CD4-positive, alpha-beta T cell treated with Interleukin-21 for 1 hour (primary cell): Measurements from ENCODE around the gene SMARCA2.

Experiments used
- DNase-seq: peaks from one replicate; pipeline ENCODE4 v3.0.0-alpha.2; 2020

Gene SMARCA2

DNA sequence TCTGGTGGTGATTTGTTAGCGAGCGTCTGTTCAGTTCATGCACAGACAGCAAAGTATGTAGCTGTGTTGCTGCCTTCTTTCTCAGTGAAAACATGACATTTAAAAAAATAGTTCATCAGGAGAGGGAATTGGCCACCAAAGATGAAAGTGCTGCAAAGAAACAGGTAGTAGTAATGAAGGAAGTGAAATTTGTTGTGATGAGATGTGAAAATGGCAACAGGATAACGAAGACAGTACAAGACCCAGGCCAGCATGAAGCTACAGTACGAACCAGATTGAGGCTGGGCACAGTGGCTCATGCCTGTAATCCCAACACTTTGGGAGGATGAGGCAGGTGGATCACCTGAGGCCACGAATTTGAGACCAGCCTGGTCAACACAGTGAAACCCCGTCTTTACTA, 136.0 kb downstream of the SMARCA2 start:
- DNase-seq = no peak

DNA sequence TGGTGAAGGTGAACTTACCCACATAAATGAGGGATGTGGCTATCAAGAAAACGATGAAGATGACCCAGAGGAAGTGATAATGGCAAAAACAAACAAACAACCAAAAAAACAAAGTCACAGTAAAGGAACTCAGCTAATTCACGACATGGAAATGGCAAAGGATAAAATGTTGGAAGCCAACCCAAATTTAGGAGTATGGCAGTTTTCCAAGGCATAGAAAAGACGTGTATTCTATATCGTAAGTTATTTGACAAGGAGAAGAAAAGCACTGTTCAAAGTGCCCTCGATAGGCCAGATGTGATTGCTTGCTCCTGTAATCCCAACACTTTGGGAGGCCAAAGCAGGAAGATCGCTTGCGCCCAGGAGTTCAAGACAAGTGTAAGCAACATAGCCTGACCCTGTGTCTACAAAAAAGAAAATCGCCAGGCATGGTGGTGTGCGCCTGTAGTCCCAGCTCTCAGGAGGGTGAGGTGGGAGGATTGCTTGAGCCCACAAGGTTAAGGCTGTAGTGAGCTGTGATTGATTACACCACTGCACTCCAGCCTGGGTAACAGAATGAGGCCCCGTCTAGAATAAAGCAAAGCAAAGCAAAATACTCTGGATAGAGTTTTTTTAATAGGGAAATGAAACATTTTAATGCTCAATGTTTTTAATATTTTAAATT, 138.0 kb downstream of the SMARCA2 start:
- no peak for DNase-seq

DNA sequence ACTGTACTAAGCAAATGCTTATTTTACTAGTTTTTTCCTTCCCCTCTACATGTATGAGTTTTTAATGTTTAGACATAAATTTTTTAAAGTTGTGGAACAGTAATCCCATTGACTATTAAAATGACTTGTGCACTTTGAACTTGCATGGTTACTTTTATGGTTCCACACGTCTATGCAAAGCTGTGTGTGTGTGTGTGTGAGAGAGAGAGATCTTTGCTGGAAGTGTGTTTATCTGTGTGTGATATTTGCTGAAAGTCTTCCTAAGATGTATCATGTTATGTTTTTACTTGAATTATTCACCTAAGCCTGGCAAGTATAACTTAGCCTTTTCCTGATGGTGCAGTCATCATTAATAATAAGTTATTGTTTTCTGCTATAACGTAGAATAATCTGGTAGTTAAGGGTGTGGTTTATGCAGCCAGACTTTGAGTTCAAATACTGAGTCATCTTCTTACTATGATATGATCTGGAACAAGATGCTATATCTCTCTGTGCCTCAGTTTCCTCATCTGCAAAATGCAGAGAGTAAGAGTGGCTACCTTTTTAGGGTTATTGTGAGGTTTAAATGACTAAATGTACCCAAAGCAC, 138.6 kb downstream of the SMARCA2 start:
- DNase-seq = no peak

DNA sequence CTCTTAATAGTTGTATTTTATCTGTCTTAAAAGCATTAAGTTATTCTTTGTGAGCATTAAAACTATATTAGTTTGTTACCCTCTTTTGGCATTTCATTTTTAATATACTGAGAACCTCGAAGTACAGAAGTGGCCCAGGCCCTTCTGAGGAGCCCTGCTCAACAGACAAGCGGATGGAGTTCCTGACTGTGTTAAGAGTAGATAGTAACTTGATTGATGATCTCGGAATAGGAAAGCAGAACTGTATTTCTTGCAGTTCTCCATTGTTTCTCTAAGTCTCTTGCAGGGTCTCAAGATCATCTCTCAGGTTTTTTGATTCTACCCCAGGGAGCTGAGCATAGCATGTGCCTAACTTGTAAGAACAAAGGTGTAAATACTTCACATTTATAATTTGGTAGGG, 139.6 kb downstream of the SMARCA2 start:
- no peak for DNase-seq

DNA sequence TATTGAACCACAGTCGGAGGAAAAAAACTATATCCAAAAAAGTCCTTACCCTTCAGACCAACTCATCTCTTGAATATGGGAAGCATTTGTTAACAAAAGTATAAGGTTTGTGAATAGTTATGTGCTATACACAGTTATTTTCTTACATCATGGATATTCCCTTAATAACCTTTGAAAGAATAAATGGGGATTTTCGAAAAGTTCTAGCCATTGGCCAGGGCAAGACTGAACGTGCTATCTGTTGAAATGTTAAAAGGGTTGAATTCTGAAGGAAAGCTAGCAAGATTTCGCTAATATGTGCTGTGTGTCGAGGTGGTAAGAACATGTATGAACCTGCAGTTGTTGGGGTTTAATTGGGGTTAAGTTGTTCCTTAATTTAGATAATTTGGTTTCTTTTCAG, 140.8 kb downstream of the SMARCA2 start:
- DNase-seq = no peak

DNA sequence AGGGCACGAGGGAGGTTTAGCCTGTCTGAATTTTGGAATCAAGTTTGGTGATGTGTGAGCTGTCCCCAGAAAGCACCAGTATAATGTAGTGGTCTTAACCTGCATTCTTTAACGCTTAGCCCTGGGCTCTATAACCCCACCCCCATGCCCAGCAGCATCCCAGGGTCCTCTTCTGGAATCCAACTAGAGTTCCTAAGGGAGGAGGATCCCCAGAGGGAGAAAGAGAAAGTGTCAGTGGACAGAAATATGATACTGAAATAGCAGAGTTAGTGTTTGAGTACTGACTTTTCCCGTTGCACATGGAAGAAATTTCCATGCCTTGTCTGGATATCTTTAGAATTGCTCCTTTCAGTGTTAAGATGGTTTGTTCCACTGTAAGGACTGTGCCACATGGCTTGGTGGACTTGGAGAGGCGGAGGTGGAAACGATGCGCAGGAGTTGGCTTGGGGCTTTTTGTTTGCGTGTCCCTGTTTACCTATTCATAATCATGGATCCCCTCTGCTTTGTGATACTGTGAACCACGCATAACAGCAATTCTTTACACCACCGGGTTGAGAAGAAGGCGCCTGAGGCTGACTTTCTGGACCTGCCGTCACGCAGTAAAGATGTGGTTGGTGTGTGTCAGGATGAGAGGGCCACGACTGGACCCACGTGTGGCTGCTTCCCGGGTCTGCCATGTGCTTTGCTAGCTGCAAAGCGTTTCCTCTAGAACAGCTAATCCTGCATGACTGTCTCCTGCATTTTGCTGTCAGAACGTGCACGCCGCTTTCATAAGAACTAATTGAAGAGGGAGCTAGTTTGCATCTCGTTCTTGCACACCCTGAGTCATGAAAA, 142.3 kb downstream of the SMARCA2 start:
- peak; percentile 13 for DNase-seq

DNA sequence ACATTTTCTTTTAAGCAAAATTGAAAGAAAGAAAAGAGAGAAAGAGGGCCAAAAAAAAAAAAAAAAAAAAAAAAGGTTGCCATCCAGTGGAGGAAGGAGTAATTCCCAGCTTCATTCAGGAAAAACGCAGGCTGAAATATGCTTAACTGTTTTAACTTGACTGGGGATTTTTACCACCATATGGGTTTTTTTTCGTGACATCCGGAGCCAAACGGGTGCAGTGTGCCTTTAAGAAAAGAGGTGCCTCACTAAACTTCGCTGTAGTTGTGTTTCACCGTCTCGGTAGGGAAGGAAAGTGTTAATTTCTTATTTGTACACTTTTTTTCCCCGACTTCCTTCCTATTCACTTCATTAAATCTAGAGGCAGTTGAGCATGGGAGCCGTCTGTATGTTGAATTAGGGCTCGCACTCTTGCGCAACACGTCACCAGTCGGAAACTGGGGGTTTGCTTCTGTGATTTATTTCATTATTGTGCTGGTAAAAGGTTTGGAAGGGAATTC, 143.0 kb downstream of the SMARCA2 start:
- peak; percentile 68 for DNase-seq

DNA sequence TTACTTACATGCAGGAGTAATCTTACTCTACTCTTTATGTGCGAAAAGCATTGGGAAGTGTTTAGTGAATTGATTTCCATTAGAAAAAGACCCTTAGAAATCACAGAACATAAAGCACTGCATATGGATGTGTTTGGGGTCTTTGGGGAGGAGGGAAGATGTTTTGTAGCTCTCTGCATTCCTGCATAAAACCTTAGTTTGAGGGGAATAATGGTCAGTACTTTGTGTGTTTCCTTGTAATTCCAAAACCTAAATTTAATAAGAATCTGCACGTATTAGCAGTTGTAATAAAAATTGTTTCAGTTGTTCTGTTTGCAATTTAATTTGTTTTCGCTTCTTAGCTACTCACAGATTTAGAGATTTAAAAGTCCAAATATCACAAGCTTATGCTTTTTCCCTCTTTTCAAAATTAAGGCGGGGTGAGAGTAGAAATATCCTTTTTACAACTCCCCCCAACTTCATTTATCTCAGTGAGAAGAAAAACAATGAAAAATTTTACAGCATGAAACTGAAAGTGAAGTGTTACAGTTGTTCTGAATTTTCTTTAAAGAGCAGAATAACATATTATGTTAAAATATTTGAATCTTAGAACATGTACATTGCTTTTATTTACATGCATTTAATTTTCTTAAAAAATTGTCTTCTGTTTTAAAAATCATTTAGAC, 143.8 kb downstream of the SMARCA2 start:
- no peak for DNase-seq

DNA sequence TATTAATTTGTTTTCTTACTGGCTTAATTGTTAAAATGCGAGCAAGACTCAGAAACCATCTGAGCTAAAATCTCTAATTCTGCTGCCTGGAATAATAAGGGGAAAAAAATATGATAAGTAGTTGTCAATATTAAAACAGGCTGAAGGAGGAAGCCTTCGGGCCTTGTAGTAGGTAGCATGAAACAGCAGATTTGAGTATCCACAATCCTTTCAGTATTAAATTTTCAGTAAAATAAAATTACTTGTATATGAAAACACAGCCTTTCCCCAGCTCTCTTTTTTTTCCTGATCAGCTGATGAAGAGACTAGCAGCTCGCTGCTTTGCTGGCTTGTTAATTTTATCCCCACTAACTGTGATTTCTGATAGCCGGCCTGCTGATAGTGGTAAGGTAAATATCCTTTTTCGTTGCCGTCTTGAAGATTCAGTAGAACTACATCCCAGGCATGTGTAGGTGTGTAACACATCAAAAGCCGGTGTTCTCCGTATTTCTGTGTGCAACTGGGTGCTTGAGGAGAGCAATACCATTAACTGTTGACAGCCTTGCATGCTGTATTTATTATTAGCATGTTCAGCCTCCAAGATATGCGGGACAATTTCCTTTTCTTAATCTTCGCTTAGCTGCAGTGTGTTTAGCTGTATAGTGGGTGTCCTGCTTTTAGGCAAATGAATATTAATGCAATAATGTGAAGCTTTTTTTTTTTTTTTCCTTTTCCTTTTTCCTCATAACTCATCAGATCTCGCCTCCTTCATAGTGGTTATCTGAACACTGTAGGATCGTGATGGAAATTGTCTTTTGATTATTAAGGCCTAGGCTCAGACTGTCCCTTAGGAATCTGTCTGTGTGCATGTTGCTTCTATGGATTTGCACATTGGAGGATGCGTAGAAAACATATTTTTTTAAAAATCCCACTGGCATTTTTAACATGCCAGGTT, 144.6 kb downstream of the SMARCA2 start:
- no peak for DNase-seq

DNA sequence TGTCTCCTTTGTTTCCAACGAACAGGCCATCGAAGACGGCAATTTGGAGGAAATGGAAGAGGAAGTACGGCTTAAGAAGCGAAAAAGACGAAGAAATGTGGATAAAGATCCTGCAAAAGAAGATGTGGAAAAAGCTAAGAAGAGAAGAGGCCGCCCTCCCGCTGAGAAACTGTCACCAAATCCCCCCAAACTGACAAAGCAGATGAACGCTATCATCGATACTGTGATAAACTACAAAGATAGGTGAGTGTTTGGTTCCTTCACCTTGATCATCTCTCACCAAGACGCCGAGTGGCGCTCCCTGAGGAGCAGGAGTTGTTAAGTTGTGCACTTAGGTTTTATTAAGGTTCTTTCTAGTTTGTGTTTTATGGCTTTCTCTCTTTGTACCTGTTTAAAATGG, 146.5 kb downstream of the SMARCA2 start:
- no peak for DNase-seq

DNA sequence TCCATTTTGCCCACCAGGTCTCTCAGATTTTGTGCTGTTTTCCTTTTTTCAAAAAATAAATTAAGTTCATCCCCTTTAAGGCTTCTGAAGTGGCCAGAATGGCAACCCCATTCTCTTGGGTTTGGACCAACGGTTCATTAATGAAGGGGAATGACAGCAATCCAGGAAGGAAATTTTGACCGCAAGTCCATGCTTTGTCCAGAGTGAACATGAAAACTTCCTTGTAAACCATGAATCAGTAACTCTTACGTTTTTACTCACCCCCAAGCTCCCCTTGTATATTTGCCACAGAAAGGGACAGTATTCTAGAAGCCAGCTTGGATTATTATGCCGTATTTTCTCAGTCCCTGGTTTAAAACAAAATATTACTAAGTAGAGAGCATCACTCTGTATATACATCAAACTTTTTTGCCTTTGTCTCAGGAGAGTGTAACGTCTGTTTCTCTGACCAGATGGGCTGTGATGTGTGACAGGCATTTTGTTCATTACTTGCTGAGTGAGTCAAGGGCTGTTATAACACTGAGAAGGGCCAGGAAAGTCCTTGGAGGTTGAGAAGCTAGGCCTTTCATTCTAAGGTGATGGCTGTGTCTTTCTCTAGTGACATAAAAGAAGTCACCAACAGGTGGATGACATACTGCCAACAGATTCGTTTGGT, 148.2 kb downstream of the SMARCA2 start:
- DNase-seq = no peak

DNA sequence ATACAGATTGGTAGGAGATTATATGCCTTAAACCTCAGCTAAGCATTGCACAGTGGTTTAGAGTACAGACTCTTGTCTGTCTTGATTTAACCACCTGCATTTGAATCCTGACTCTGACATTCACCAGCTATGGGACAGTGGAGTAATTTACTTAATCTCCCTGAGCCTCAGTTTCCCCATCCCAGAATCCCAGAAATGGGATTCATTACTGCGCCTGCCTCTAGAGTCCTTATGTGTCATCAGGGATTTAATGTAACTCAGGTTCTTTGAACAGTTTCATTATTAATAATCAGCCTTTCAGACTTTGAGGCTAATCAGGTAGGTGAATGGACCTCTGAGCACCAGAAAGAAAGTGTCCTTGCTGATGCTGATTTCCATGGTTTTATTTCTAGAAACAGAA, 149.1 kb downstream of the SMARCA2 start:
- no peak for DNase-seq

DNA sequence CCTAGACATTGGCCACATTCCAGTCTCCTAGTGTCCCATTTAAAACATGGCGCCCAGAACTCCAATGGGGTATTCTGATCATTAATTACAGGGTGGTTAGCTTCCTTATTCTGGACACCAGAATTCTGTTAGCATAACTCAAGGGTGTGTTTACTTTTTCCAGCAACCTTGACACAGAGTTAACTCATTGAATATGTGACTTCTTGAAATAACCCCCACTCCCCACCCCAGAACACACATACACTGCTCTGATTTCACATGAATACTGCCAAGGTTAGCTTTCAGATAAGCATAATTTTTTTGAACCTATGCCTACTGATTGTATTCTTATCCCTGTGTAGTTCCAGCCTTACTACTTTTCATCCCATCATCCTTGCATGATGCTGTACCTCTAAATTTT, 151.1 kb downstream of the SMARCA2 start:
- DNase-seq = no peak

DNA sequence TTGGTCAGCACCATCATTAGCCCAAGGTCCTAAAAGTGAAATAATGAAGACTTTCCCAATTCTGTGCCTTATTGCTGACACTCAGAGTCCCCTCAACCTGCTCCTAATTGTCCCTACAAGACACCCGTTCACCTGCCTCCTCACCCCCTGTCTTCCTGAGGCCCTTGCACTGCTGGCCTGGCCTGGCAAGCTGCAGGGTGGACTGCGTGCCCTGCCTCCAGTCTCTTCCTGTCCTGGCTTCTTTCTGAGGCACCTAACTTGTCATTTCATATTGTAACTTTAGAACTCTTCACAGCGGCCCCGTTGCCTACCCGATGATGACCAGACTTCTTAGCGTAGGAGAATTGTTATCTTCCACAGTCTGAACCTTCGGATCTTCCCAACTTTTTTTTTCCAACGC, 153.9 kb downstream of the SMARCA2 start:
- no peak for DNase-seq

DNA sequence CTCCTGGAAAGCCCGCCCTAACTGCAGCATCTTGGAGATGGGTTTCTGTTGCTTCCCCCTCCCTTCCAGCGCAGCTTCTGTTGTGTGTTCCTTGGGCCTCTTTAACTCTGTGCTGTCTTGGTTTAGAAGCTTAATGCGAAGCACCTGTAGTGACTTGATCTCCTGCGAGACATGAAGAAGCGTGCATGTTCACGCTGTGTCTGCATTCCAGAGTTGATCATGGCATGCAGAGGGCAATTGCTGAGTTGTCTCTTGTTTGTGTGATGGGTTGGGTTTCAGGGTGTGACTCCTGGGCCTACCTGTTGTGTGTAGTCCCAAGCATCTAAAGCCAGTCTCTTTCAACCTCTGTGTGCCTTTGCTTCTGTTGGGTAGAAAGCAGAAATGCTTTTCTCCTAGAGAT, 155.6 kb downstream of the SMARCA2 start:
- no peak for DNase-seq

DNA sequence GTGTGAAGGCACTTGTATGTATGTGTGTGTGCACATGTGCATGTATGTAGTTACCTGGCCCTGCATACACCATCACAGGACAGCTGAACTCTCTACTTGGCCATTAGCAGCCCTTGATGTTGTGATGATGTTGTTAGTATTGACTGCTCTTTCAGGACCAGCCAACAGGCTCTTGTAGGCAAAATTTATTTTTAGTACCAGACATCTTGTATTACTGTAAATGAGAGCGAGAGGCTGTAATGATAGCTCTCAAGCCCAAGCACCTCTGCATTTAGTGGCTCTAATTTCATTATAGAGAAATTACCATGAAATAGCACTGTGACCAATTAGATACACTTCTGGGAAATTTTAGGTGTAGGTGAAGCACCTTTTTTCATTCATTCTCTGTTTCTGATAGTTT, 158.0 kb downstream of the SMARCA2 start:
- DNase-seq = no peak

DNA sequence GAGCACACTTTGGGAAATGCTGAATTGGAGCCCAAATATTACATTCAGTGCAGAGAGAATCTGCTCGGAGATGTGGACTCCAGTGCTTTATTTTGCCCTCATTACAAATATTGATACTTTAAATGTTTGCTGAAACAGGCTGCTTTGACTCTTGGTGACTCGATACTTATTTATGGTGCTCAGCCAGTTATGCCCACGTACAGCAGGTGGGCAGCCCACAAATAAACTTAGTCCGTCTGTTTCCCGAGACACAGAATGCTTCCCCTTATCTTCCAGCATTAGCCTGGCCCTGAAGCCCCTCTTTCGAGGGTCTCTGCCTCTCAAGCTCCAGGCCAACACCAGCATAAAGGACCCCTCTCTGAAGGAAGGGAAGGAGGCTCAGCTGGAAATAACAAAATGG, 158.7 kb downstream of the SMARCA2 start:
- DNase-seq = no peak

DNA sequence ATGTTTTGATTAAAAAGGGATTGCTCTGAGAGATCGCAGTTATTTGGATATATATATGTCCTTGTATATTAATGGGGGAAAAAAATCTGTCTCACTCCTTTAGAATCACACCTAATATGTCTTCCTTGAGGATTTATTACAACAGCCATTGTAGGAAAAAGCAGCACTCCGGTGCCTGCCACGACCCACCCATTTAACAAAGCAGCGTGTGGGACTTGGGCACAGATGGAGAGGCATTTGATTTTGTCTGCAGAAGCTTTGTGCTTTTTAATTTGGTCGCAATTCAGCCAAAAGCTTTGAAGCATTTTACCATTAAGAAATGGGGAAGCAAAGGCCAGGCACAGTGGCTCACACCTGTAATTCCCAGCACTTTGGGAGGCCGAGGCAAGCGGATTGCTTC, 159.2 kb downstream of the SMARCA2 start:
- no peak for DNase-seq

DNA sequence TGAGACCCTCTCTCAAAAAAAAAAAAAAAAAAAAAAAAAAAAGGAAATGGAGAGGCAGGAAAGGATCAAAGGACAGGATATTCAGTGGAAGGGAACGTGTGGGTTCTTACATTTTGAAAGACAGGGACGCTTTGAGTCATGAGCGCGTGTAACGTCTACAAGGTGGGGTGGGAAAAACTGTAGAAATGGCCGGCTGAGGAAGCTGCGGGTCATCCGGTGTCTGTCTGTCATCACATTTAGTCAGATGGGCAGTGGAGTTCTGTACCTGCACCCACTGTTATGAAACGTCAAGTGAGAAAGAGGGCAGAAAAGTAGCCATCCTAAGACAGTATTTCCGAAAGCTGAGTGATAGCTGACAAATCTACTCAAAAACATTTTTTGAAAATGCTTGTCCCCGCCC, 159.8 kb downstream of the SMARCA2 start:
- DNase-seq = no peak

DNA sequence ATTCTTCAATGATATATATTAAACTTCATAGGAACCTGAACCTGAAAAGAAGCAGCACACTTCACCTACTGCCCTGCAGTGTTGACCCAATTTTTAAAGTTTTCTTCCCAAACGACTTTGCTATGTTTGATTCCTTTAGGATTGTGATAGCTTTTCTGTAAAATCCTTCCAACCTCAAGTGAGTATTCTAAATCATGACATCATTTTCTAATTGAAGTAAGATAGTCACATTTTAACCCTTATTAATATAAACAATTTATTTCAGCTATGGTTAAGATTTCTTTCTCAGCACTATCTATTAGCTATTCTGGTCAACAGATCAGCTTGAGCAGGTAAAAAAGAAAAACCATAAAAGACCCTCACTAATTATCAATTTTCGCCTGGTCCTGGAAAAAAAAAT, 162.0 kb downstream of the SMARCA2 start:
- no peak for DNase-seq

DNA sequence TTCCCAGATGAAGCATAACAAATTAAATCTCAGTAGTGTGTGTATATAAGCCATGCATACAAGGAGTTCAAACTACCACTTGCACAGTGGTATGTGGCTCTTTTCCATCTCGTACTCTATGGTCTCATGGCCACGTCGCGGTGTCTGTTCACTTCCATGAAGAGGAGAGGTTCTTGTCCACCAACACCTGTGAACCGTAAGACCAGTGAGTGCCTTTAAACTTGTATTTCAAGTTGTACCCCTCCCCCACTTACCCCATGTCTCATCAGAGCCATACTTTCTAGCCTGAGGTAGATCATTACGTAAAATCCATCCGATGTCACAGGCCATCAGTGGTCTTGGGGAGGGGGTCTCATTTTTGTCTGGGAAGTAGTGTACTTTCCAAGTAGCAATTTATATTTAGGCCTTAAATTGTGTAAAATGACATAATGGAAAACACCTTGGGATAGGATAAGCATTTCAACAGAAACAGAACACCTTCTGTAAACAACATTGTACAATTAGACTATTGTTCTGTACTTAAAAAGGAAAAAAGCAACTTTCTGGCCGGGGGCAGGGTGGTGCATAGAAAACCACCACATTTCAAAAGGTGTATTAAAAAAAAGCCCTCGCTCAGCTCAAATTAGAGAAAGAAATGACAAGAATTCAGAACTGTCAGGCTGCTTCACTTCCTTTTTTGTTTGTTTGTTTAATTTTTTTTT, 163.0 kb downstream of the SMARCA2 start:
- no peak for DNase-seq
